ENCODE measurements around the gene MYL9. TPM values are rescaled to one million over a fixed set of nuclear protein-coding genes. Genes with fewer than 3 reads are reported as not detected.

Gene MYL9
- polyA plus RNA-seq, 2 of the 4 experiments (the other 2 are of a cell fraction), result 2.2 to 29.5 TPM

GRCh38 chr20:36541768-36542488 lies 609 bp downstream of the MYL9 start:
- Histone ChIP-seq H3K4me2 (peak overlapping the region; percentile 72), H3K27ac (peak overlapping the region; percentile 66 to 84), H3K4me3 (peak overlapping the region; percentile 40), H3K4me1 (peaks cover 5% of the 10 kb centered on the region; the same call in 1 of the 3 replicates), H3K9me3 (no peaks in the 10 kb centered on the region)
- TF ChIP-seq CEBPB (IDR thresholded peaks at IDR 0.05), result no peak
- TF ChIP-seq CTCF (IDR thresholded peaks at IDR 0.05), result peak; percentile 32
- WGBS (ENCODE audit: missing lambda C conversion rate), result 71% methylated on average over 13 of the region's 14 CpGs
- ATAC-seq, result peak; percentile 37 to 84; a peak in 4 of 6 replicates
- no peak for FAIRE-seq
- ChIA-PET POLR2A (no interaction called here), CTCF (interaction anchor here (1.0 to 1.4 kb wide), 3 partner anchors 9 to 31 kb away, joined by 3 to 4 read pairs (median 3); no protein-coding TSS in a partner anchor)
- DNase-seq (ENCODE audit: low read depth in 1 of 2, low spot score in 1 of 2), result peak in 1 of 2 experiments; percentile 39

GRCh38 chr20:36542516-36543183 lies 1.3 kb downstream of the MYL9 start:
- peaks cover 5% of the 10 kb centered on the region; the same call in 1 of the 3 replicates for H3K4me1 ChIP-seq
- H3K4me3 ChIP-seq, result no peak overlapping the region
- H3K9me3 ChIP-seq, result no peaks in the 10 kb centered on the region
- ATAC-seq, result no peak
- DNase-seq (ENCODE audit: low read depth in 1 of 2, low spot score in 1 of 2), result no peak
- WGBS (ENCODE audit: missing lambda C conversion rate), result 94% methylated on average over 10 of the region's 10 CpGs
- ChIA-PET CTCF (interaction anchor here (1.0 to 1.6 kb wide), 3 partner anchors 9 to 52 kb away, joined by 3 to 4 read pairs (median 3); no protein-coding TSS in a partner anchor), POLR2A (no interaction called here)
- no peak overlapping the region for H3K4me2 ChIP-seq
- no peak overlapping the region for H3K27ac ChIP-seq
- no peak for TF ChIP-seq POLR2A (IDR thresholded peaks at IDR 0.05; ENCODE audit: low read length)
- TF ChIP-seq KDM5A (IDR thresholded peaks at IDR 0.05), result no peak
- no peak for TF ChIP-seq FOXS1 (CRISPR knock-in tag; IDR thresholded peaks at IDR 0.05)
- no peak for TF ChIP-seq ZFP36 (IDR thresholded peaks at IDR 0.05; ENCODE audit: borderline replicate concordance, partially characterized antibody)
- no peak for TF ChIP-seq ATOH8 (CRISPR knock-in tag; IDR thresholded peaks at IDR 0.05; ENCODE audit: low read depth)
- TF ChIP-seq BCL3 (IDR thresholded peaks at IDR 0.05), result no peak
- no peak for TF ChIP-seq BHLHE40 (IDR thresholded peaks at IDR 0.05; ENCODE audit: low read depth, low read length)
- TF ChIP-seq NR3C1 (IDR thresholded peaks at IDR 0.05), result no peak
- no peak for FAIRE-seq

GRCh38 chr20:36543184-36544133 lies 2.1 kb downstream of the MYL9 start:
- peaks cover 5% of the 10 kb centered on the region; the same call in 1 of the 3 replicates for H3K4me1 ChIP-seq
- H3K27ac ChIP-seq, result no peak overlapping the region
- 89% methylated on average over 14 of the region's 14 CpGs for WGBS (ENCODE audit: missing lambda C conversion rate)
- no peak overlapping the region for H3K4me2 ChIP-seq
- H3K4me3 ChIP-seq, result no peak overlapping the region
- ATAC-seq, result no peak
- H3K9me3 ChIP-seq, result no peaks in the 10 kb centered on the region
- POLR2A ChIA-PET, result no interaction called here
- DNase-seq (ENCODE audit: low read depth in 1 of 2, low spot score in 1 of 2), result no peak
- no peak for FAIRE-seq
- CTCF ChIA-PET, result interaction anchor here (0.6 to 1.6 kb wide), 4 partner anchors 9 to 751 kb away, joined by 3 to 4 read pairs (median 4); no protein-coding TSS in a partner anchor
- TF ChIP-seq ESRRA (IDR thresholded peaks at IDR 0.05; ENCODE audit: borderline replicate concordance, low read length) (no peak), HOXB13 (CRISPR knock-in tag; IDR thresholded peaks at IDR 0.05; ENCODE audit: low read depth) (no peak), ZFP36 (IDR thresholded peaks at IDR 0.05; ENCODE audit: borderline replicate concordance, partially characterized antibody) (no peak), HEYL (CRISPR knock-in tag; IDR thresholded peaks at IDR 0.05) (no peak), HOXB5 (CRISPR knock-in tag; IDR thresholded peaks at IDR 0.05) (no peak), JUNB (IDR thresholded peaks at IDR 0.05) (no peak), E2F6 (IDR thresholded peaks at IDR 0.05; ENCODE audit: borderline replicate concordance, low read depth) (no peak), JUN (IDR thresholded peaks at IDR 0.05) (no peak), POLR2AphosphoS2 (conservative IDR thresholded peaks at IDR 0.05; ENCODE audit: low read length) (no peak), HES2 (IDR thresholded peaks at IDR 0.05) (no peak), RARB (CRISPR knock-in tag; IDR thresholded peaks at IDR 0.05) (no peak), RAD21 (conservative IDR thresholded peaks at IDR 0.05 in 1 of 2, IDR thresholded peaks at IDR 0.05 in 1 of 2) (no peak), HDAC2 (IDR thresholded peaks at IDR 0.05) (no peak), EHF (CRISPR knock-in tag; IDR thresholded peaks at IDR 0.05) (no peak), CBX8 (IDR thresholded peaks at IDR 0.05) (no peak), MYC (IDR thresholded peaks at IDR 0.05; ENCODE audit: borderline replicate concordance, low read length) (no peak), MAZ (IDR thresholded peaks at IDR 0.05; ENCODE audit: borderline replicate concordance, low read depth, low read length) (no peak)

Data from A549 (cell line).